DMS79 treated with DMSO at 0.1 percent for 48 hours (cell line): ENCODE data around the gene IGFBP3.

Experiments
- DNase-seq: peaks from one replicate; lab custom pipeline; 2025; lab: John Stamatoyannopoulos, UW

IGFBP3 gene

DNA sequence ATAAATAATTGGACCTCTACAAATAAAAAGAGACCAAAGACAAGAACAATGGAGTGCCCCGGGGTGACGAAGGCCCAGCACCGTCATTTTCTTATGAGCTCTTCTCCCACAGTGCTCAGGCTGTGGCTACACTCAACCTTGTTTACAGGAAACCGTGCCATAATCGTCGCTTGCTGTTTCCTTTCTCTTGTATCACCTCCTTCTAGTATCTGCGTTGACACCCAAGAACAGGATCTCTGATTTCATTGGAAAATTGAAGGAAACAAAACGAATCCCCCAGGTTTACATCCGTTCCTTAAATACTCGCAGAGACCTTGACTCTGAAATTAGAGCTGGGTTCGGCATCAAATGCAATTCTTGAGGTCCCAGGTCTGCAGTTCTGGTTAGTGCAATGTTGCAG, 1.7 kb upstream of the IGFBP3 start:
- no peak for DNase-seq

DNA sequence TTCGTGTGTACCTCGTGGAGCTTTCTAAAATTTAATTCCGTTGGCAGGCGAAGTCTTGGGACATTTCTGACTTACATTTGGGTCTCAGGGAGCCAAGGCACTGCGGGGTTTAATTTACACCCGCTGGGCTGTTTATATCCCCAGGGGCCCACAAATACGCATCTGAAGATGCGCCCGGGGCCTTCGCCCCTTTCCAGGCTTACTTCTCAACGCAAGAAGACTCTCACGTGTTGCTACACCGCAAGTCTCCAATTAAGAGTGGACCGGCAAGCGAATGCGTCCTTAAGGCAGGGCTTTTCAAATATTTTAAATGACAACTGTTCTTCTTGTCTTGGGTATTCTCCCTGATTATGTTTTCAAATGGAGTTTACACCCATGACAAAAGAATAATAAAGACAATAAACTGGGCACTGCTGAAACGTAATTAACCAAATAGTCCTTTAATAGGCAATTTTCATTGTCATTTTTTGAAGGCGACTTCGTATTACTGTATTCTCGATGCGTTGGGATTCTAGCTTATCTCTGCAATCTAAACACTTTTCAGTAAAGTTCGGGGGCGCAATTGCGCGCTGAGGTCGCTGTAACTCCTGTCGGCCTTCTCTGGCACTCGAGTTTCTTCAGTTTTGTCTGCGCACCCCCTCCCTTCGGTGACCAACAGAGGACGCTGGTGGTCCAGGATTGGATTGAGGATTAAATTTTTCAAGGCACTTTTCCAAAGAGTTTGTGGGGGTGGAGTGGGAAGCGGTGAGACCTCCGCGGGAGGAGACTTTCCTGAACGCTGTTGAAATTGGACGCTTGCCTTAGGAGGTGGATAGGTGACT, 837 bp upstream of the IGFBP3 start:
- DNase-seq = no peak

DNA sequence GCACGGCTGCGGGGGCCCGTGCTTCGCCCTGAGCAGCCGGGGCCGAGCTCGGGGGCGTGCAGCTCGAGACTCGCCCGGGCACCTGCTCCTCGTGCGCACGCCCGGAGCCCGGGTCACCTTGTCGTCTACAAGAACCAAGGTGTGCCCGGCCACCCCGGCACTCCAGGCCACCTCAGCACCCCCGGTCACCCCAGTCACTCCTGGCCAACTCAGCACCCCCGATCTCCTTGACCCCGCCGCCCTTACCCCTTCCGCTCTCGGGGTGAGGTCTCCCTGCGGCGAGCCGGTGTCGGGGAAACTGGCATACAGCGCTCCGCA, 268 bp upstream of the IGFBP3 start:
- peak; percentile 9 for DNase-seq

DNA sequence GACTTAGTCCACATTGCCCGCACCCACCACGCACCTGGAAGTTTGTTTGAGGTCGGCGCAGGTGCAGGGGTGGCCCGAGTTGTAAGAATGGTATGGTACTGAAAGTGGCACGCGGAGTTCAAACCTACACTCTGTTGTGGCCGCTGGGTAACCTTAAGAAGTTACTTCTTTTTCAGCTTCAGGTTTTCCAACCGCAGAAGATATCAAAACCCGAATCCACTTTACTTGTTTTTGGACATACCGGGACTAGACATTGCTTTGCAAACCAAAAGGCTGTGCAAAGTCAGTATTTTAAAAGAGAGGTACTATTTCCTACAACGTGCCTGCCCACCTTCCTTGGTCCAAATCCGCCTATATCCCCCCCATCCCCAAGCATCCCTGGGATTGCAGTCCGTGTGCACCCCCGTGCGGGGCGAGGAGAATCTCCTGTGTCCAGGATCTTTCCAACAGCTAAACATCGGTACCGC, 1.0 kb downstream of the IGFBP3 start:
- DNase-seq = no peak

DNA sequence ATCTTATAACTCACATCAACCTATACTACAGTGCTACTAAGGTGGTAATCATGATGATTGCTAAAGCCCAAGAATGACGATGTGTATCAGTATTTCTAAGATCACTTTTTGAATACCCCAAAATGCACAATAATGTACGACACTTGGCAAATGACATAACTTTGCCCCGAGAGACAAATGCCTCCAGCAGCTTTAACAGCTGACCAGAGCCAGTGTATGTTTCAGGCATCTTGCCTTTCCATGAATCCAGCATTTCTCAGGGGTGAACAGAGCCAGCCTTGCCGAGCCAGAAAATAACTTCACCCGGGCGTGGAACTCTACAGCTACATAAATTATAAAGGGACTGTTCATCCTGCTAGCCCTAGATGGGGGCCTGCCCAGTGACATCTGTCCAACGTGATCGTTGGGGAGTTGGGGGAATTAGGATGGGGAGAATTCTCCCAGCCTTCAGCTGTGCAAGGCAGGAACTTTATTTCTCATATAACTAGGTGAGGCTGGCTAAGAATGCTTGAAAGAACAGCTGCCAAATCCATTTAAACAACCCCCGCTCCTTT, 1.8 kb downstream of the IGFBP3 start:
- DNase-seq = no peak

DNA sequence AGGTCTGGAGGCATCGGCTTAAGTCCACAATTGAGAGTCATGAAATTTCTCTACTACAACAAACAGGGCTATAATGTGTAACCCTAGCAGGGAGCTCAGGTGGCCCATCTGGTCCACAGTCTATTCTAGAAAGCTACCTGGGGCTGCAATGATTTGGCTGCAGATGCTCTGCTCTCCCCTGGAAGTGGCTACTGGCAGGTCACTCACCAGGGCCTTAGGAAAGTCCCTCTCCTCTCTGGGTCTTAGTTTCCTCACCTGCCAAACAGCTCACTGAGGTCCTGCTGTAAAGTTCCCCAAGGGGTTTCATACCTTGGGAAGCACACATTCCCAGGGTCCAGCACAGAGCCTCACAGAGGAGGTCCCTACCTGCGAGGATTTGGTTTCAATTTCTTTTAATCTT, 2.5 kb downstream of the IGFBP3 start:
- no peak for DNase-seq

DNA sequence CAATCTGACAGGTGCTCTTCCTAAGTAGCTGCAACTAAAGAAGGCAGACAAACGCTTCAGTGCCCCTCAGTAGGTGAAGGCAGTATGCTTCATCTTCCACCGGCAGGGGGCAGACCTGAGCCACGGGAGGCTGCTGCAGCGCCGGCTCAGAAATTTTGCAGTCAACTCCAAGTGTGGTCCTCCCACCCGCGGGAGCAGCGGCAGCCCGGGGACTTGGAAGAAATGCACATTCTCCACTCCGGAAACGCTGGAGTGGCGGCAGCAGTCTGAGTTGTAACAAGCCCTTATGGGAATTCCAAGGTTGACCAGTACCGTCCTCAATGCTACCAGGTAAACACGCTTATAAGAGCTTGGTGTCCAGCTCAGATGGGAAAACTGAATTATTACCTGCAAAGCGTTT, 3.4 kb downstream of the IGFBP3 start:
- peak; percentile 54 for DNase-seq

DNA sequence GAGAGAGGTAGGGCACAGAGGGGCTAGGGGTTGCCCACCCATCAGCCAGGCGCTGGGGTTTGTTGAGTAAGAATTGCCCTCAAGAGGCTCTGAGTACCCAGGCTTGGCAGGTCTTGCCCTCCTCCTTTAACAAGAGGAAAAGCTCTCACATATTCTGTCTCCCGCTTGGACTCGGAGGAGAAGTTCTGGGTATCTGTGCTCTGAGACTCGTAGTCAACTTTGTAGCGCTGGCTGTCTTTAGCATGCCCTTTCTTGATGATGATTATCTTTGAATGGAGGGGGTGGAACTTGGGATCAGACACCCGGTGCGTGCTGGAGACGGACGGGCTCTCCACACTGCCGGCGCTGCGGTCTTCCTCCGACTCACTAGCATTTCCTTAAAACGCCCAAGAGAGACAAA, 4.0 kb downstream of the IGFBP3 start:
- DNase-seq = no peak

DNA sequence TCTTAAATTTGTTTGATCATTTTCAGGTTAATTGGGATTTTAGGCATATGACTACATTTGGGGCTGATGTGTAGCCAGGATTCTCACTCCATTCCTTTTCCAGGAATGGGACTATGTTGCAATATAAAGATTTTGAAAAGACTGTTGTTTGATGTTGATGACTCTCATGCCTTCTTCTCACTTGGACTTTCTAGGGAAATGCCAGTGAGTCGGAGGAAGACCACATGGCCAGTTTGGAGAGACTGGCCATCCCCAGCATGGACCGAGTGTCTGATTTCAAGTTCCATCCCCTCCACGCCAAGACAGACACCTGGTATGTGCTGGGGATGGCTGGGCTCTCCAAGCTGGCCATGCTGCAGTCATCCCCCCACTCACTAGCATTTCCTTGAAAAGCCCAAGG, 5.5 kb downstream of the IGFBP3 start:
- no peak for DNase-seq

DNA sequence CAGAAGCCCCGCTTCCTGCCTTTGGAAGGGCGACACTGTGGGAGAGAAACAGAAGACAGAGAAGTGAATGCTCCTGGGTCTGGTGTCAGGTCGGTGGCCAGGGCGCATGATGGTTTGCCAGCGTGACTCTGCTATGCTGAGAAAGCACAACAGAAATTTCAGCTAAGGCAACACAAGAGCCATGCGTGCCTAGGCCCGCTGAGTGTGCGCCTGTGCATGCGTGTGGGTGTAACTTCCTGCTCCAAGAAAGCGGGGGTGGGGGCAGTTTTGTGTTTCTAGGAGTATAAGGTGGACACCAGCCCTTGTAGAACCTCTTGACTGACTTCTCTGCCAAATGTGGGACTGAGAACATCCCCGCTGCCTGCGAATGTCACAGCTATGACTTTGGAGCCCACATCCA, 6.2 kb downstream of the IGFBP3 start:
- no peak for DNase-seq

DNA sequence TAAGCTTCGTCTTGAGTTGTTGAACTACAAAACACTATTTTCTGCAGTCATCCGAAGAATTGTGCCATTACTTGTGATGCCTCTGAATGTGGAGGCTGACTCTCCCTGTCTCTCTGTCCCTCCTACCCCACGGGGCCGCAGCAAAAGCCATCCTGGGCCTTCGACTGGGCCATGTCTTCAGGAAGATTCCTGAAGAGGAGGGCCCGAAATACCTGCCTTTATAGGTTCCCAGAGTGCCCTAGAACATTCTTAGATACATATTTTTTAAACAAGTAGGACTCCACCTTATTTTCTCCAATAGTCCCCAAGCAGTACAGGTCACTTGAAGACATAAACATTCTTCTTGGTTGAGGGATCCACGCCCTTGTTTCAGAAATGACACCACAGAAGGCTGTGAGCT, 8.1 kb downstream of the IGFBP3 start:
- DNase-seq = no peak

DNA sequence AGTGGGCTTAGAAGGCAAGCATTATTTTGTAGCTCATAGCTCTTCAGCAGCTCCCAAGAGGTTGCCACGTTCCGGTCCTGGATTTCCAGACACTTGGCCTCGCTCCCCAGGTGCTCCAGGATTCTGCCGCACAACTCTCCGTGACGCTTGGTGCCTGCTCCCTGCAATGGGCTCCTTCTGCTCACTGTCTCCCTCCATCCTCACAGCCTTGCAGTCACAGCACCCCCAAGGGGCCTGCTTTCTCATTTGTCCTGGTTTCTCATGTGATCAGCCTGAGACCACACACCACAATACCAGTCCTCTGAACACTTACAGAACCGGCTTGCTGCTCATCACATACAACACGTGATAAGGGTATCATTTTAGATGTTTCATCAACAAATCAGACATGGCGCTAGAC, 9.8 kb downstream of the IGFBP3 start:
- no peak for DNase-seq

DNA sequence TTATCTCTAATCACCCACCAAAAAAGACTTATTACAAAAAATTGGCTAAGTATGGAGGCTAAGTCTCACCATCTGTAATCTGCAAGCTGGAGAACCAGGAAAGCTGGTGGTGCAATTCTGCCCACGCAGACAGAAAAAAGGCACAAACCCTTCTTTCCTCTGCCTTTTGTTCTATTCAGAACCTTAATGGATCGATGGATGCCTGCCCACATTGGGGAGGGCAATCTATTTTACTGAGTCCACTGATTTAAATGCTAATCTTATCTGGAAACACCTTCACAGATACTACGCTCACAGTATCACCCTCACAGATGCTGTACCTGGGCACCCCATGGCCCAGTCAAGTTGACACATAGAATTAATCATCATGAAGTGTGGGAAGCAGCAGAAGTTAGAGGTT, 10.2 kb downstream of the IGFBP3 start:
- DNase-seq = no peak

DNA sequence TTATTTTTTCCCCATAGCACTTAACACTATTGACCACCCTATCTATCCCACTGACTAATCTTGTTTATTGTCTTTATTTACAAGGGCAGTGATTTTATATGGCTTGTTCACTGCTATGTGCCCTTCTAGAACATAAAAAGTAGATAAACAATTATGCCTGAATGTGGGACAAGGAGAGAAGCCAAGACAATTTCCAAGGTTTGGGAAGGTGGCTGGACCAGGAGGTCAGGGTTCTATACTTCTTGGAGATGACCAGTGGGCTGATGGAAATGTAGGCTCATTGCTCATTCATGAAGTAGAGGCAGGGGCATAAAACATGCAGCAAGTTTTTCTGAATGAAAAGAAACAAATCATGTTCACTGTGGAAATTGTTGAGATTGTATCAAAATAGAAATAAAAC, 11.5 kb downstream of the IGFBP3 start:
- DNase-seq = no peak

DNA sequence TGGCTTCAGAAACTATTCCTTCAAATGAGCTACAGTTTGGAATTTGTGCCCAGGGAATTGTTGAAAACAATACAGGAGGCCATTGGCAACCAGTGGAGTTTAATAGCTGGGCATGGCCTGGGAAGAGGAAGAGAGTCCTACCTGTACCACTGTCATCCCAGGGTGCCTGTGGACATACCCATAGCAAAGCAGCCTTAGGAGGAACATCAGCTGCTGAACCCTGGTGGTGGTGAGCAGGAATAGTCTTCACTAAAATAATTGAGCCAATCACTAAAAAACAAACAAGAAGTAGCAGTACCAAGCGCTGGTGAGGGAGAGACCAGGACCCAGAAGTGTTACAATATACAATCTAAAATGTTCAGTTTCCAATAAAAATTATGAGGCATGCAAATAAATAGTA, 18.3 kb downstream of the IGFBP3 start:
- no peak for DNase-seq

DNA sequence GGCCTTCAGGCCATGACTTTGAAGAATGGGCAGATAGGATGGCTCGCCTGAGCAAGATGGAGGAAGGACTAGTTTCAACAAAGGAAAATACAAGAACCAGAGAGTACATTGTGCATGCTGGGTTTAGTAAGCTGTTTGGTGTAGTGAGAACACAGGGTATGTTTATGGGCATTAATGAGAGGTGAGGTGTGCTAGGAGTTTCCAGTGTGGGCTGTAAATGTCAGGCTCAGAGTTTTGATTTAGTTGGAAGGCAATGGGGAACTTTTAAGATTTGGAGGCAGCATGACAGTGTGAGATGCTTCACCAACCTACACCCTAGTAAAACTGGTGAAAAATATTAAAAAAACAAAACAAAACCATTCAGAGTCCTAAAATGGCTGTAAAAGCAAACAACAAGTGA, 19.5 kb downstream of the IGFBP3 start:
- DNase-seq = no peak

DNA sequence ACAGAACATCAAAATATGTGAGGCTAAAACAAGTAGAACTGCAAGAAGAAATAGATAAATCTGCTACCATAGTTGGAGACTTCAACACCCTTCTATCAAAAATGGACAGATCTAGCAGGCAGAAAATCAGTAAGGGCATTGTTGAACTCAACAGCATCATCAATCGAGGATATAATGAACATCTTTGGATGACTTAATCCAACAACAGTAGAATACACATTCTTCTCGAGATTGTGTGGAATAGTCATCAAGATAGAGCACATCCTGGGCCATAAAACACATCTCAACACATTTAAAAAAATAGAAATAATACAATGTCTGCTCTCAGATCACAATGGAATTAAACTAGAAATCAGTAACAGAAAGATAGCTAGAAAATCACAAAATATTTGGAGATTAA, 22.9 kb downstream of the IGFBP3 start:
- DNase-seq = no peak

DNA sequence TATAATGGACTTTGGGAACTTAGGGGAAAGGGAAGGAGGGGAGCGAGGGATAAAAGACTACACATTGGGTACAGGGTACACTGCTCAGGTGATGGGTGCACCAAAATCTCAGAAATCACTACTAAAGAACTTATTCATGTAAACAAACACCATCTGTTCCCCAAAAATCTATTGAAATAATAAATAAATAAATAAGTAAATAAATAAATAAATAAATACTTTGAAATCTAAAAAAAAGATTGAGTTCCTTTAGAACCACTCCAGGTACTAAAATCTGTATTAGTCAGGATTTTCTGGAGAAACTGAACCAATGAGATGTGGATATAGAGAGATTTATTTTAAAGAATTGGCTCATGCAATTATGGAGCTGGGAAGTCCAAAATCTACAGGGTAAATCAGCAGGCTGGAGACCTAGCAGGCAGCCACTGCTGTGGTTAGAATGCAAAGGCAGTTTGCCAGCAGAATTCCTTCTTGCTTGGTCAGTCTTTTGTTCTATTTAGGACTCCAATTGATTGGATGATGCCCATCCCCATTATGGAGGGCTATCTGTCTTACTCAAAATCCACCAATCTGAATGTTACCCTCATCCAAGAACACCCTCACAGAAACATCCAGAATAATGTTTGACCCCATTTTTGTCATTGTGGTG, 23.9 kb downstream of the IGFBP3 start:
- no peak for DNase-seq

DNA sequence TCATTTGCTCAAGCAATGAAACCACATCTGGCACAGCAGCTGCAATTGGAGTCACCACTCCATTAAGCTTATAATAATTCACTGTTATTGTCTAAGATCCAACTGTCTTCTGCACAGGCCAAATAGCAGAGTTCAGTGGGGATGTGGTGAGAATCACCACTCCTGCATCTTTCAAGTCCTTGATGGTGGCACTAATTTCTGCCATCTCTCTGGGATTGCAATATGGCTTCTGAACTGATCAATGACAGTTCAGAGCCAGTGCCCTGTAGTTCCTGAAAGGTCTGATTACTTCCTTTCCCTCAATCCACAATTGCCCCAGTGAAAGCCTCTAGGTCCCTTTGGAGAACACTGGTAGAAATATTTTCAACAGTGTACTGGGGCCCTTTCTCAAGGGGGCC, 26.4 kb downstream of the IGFBP3 start:
- no peak for DNase-seq

DNA sequence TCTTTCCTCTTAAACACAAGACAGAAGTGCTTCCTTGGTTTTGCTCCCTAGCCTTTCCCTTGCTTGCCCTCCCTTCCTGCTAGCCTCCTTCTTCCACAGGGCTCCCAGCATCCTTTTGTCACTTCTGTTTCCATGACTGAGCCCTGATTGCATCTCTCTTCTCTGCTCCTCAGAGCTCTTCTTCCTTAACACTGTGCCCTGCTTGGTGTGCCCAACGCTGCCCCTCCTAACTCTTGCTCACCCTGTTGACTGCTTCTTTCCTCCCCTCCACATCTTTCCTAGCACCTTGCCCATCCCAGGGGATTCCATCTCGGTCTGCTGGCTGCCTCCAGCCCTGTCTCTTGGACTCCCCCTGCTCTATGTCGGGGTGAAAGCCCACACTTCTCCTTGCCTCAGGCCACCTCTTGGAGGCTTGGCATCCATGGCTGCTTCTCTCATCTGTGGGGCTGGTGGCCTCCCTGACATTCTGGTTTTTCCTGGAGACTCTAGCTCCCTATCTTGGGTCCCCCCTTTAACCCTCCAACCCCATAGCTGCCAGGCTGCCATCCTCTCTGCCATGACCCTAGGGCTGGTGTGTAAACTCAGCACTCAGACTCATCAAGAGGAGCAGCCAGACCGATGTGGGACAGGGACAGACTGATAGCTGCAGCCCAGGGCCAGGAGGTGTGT, 26.9 kb downstream of the IGFBP3 start:
- DNase-seq = no peak

DNA sequence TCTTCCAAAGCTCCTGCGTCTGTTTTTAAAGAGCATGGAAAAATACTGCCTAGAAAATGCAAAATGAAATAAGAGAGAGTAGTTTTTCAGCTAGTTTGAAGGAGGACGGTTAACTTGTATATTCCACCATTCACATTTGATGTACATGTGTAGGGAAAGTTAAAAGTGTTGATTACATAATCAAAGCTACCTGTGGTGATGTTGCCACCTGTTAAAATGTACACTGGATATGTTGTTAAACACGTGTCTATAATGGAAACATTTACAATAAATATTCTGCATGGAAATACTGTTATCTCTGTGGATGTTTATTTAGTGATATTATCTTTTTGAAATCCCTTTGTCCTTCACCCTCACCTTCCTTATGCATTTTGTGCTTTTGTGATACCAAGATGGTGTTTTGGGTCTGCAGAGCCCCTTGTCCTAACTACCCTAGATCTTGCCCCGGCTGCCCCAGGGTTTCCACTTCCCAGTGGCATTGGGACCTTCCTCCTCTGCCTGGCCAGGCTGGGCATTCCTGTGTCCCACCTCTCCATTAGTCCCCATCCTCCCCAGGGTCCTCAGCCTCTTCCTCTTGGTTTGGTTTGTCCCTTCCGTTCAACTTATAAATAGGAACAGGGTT, 27.6 kb downstream of the IGFBP3 start:
- DNase-seq = no peak

DNA sequence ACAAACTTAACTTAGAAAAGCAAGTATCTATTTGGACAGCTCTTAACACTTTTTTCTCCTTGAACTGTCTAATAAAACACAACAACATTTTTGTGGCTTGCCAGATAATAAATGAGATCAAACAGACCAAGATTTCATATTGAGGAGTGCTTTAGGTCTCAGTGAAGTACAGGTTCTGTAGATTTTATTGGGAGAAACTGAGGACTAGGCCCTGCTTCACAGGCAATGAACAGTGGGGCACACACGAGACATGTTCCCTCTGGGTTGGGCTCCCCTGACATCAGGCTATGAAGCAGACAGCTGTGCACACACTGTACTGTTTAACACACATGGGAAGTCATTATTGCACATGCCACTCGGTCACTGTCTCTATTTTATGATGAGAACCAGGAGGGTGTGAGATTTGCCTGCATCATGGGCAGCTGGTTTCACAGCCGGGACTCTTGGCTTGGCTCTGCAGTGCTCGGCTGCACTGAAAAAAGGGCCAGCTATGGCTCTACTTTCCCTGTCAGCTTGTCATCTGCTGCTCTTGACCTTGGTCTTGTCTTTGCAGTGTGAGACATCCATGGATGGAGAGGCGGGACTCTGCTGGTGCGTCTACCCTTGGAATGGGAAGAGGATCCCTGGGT, 28.6 kb downstream of the IGFBP3 start:
- no peak for DNase-seq
